GM18505 (cell line): ENCODE results near the gene ALOX12B.

Experiments
- ATAC-seq: cut with Tn5 transposase; IDR thresholded peaks from one replicate; pipeline ENCODE4 v1.9.1; 2021; ENCODE audit not compliant: unreplicated experiment
- POLR2A ChIP-seq: IDR thresholded peaks from 4 replicates; pipeline ENCODE4 v1.6.1; 2011; ENCODE audit warnings: borderline replicate concordance; ENCODE audit not compliant: insufficient read depth, insufficient read length; ENCODE audit errors: extremely low read depth

ALOX12B gene

DNA sequence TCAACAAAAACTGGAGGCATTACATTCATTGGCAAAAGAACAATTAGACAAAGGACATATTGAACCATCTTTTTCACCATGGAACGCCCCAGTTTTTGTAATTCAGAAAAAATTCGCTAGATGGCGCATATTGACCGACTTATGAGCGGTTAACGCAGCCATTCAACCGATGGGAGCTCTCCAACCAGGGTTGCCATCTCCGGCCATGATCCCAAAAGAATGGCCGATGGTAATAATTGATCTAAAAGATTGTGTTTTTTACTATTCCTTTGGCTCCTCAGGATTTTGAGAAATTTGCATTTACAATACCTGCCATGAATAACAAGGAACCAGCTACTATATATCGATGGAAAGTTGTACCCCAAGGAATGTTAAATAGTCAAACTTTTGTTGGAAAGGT lies 27.2 kb downstream of the ALOX12B start:
- no peak for TF ChIP-seq POLR2A
- no peak for ATAC-seq

DNA sequence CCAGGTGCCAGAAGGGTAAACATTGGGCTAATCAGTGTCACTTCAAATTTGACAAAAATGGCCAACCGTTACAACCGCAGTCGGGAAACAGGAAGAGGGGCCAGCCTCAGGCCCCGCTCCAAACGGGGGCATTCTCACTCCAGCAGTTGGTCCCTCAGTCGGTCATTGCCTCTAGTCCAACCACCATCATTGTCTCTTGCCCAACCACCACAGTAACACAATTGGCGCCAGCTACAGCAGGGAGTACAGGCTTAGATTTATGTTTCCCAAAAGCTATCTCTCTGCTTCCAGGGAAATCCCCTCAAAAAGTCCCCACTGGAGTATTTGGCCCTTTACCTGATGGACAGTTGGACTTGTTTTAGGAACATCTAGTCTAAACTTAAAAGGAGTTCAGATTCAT lies 28.4 kb downstream of the ALOX12B start:
- TF ChIP-seq POLR2A: no peak
- no peak for ATAC-seq

DNA sequence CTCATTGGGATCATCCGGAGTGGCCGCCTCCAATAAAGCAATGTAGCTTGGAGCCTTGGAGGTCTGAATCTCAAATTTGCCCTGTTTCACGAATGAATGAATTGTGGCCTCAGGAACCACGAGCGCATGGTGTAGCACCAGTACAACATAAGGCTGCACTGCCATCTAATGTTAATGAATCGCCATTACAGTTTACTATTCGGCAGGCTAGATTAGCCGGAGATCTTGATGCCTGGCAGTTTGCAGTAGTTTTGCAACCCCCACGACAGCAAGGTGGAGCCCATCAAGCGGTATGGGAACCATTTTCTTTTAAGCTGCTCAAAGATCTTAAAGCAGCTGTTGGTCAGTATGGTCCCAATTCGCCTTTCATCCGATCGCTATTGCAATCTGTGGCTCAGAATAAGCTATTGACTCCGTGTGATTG lies 29.8 kb downstream of the ALOX12B start:
- ATAC-seq: no peak
- TF ChIP-seq POLR2A: no peak

DNA sequence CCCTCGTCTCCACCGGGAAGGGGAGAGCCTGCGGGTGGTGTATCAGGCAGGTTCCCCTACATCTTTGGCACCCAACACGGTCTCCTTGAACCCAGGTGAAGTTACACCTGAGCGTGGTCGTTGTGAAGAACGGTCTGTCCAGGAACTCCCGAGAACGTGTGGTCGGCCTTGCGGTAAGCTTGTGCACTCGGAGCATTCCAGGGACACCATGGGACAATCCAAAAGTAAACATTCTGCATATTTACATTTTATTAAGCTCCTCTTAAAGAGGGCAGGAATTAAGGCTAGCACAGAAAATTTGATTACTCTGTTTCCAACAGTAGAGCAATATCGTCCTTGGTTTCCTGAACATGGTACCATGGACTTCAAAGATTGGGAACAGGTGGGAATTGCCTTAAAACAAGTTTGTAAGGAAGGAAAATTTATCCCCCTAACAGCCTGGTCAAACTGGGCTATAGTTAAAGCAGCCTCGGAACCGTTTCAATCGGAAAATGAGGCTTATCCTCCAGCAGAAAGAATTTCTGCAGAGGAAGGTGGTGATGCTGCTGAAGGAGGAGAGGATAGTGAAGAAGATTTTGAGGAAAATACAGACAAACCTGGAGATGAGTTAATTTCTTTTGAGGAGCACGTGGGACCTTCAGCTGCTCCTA lies 30.4 kb downstream of the ALOX12B start:
- ATAC-seq: no peak
- no peak for TF ChIP-seq POLR2A

DNA sequence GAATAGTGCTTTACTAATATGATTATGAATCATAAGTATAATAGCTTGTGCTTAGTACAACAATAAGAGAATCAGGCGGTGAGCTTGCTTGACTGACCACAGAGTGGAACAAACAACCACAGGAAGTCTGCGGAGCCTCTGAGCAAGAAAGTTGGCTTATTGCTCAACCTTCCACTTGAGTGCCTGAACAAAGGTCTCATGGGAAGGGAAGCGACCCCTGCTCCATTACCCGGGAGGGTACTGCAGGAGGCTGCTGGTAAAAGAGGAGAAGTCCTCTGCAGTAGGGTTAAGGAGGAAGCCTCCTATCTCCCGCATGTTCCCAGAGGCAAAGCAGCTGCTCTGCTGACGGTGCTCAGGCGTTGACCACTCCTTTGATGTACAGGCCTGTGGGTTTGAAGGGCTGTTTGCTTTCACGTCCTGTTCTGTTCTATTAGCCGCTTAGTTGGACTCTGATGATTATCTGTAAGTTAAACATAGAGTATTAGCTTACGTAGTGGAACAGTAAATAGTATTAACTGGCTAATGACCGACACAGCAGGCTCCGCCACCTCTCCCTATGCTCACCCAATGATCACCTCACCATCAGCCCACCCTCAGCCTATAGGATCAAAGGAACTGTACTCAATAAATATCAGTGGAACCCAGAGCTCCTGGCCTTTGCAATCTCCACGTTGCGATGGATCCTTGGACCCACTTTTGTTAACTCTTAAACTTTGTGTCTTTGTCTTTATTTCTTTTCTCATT lies 31.1 kb downstream of the ALOX12B start:
- TF ChIP-seq POLR2A: no peak
- no peak for ATAC-seq

DNA sequence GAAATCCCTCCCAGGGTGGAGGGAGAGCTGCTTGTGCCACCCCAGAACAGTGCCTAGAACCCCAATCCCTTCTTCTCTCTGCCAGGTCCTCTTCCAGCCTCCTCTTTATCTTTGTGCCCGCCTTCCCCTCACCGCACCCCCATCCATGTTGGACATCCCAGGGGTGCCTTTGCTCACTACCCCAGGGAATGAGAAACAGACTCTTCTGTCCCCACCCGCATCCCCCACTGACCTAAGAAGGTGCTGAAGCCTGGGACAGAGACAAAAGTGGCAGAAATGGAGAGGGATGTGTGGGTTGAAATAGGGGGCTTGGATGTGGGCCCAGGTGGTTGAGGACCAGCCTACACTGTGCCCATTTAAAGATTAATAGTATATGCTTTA lies 31.7 kb downstream of the ALOX12B start:
- TF ChIP-seq POLR2A: no peak
- ATAC-seq: no peak

DNA sequence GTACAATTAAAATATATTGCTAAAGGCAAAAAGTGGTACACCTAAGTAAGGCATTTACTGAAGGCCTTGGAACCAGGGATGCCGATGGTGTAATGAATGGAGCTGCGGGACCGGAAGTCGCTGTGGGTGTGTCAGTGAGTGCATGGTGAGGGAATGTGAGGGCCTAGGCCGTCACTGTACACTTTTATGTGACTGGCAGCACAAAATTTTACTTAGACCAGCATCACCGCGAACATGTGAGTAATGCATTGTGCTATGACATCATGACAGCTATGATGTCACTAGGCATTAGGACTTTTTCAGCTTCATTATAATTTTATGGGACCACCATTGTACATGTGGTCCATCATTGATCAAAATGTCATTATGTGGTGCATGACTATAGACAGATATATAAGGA lies 33.9 kb downstream of the ALOX12B start:
- no peak for TF ChIP-seq POLR2A
- ATAC-seq: no peak

DNA sequence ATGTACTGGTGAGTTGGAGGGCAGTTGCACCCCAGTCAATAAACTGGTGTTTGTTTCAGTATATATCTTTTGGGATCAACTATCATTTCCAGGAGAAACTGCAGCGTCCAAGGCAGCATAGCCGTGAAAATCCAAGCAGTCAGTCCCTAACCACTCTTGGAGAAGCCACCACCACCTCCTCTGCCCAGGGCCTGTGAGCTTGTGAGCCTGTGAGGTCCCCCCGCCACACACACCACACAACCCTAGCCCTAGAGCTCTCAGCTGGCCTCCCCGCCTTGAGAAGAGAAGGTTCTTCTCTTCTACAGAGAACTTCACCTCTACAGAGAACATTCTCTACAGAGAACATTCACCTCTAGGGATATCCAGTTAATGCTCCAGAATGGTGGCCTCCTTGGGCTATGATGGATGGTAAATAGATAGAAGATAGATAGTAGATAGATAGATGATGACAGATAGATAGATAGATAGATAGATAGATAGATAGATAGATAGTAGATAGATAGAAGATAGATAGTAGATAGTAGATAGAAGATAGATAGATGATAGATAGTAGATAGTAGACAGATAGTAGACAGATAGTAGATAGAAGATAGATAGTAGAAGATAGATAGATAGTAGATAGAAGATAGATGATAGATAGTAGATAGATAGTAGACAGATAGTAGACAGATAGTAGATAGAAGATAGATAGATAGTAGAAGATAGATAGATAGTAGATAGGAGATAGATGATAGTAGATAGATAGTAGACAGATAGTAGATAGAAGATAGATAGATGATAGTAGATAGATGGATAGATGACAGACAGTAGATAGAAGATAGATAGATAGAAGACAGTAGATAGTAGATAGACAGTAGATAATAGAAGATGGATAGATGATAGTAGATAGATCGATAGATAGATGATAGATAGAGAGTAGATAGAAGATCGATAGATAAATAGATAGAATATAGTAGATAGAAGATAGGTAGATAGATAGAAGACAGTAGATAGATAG lies 35.0 kb downstream of the ALOX12B start:
- no peak for ATAC-seq
- TF ChIP-seq POLR2A: no peak

DNA sequence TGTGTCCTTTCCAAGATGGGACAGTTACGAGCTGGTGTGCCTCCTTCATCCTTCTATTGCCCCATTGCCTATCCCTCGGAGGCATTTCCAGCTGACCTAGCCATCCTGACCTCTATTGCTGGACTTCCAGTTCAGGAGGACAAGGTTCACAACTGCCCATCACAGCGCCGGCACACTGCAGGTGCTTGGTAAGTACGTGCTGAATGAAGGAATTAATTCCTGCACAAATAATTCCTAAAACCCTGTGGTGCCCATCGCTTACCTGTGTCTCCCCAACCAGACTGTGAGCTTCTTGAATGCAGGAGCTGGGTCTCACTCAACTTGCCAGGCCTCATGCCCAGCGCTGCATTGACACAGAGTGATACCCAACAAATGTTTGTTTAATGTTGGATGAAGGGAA lies 35.7 kb downstream of the ALOX12B start:
- TF ChIP-seq POLR2A: no peak
- ATAC-seq: no peak

DNA sequence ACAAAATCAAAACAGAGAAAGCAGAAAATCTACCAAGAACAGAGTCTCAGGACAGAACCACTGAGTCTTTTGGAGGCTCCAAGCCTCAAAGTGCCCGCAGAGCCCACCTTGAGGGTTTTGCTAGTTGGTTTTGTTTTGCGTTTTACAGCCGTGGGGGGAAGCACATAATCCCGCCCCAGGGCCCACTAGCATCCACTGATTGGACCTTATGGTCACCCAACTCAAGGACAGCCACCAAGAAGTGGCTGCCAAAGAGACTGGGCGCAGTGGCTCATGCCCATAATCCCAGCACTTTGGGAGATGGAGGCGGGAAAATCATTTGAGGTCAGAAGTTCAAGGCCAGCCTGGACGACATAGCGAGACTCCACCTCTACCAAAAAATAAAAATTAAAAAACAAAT lies 38.8 kb downstream of the ALOX12B start:
- no peak for TF ChIP-seq POLR2A
- no peak for ATAC-seq

DNA sequence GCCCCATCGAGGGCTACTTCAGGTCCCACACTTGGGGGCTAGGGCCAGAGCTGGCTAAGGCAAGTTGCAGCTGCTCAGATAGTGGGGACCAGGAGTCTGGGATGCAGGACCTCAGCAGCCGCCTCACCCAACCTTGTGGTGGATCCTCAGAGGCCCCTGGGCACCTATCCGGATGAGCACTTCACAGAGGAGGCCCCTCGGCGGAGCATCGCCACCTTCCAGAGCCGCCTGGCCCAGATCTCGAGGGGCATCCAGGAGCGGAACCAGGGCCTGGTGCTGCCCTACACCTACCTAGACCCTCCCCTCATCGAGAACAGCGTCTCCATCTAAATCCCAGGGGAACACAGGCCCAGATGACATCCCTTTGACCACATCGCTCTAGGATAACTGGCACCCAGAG lies 39.3 kb downstream of the ALOX12B start:
- TF ChIP-seq POLR2A: no peak
- no peak for ATAC-seq

DNA sequence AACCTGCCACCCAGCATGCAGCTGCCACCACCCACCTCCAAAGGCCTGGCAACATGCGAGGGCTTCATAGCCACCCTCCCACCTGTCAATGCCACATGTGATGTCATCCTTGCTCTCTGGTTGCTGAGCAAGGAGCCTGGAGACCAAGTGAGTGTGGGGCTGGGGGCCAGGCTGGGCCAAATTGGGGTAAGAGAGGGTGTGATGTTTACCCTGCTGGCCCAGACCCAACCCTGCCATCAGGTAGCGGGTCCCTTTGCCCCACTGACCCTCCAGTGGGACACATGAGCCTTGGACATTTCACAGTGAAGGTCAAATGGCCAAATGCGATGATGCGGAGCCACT lies 39.8 kb downstream of the ALOX12B start:
- no peak for TF ChIP-seq POLR2A
- ATAC-seq: no peak

DNA sequence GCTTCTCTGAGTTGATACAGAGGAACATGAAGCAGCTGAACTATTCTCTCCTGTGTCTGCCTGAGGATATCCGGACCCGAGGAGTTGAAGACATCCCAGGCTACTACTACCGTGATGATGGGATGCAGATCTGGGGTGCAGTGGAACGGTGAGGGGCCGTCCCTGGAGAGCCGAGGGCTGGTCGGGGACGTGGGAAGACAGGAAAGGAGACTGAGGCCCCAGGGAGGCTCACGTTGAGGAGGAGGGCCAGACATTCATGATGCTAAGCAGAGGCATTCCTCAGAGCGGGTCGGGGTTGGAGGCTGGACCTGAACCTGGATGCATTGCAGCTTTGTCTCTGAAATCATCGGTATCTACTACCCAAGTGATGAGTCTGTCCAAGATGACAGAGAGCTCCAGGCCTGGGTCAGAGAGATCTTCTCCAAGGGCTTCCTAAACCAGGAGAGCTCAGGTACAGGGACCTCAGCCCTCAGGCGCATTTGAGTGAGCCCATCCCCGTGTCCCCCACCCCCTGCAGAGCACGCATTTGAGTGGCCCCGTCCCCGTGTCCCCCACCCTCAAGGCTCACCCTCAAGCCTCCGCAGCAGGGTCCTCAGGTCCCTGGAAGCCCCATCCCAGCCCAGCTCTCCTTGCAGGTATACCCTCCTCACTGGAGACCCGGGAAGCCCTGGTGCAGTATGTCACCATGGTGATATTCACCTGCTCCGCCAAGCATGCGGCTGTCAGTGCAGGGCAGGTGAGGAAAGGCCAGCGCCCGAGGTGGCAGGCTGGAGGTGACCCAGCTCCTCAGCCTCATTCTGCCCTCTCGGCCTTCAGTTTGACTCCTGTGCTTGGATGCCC lies 40.4 kb downstream of the ALOX12B start:
- no peak for ATAC-seq
- no peak for TF ChIP-seq POLR2A
